T-helper 2 cell treated with Interferon-gamma antibody and Interleukin-4, amounts not matched to agents 5 μg/mL and 100 μg/mL, for 36 hours (primary cell): ENCODE results near the gene CLDN9.
A peak's percentile ranks its signal among the peaks of the same experiment; 100 is the strongest.

Experiments
- DNase-seq: peaks from one replicate; pipeline ENCODE4 v3.0.0; 2021; ENCODE audit warnings: low spot score
- H3K27ac Mint-ChIP-seq: one replicate; pipeline ENCODE4 v1.8.0; 2021; ENCODE audit warnings: mild to moderate bottlenecking, mixed read lengths
- H3K27me3 Mint-ChIP-seq: one replicate; pipeline ENCODE4 v1.8.0; 2021; ENCODE audit warnings: low read depth, mixed read lengths
- H3K36me3 Mint-ChIP-seq: one replicate; pipeline ENCODE4 v1.8.0; 2021; ENCODE audit warnings: low read depth, mixed read lengths
- H3K4me1 Mint-ChIP-seq: one replicate; pipeline ENCODE4 v1.8.0; 2021; ENCODE audit warnings: low read depth, mixed read lengths
- H3K4me3 Mint-ChIP-seq: one replicate; pipeline ENCODE4 v1.8.0; 2022; ENCODE audit warnings: mild to moderate bottlenecking, moderate library complexity, mixed read lengths
- H3K9me3 Mint-ChIP-seq: one replicate; pipeline ENCODE4 v1.8.0; 2021; ENCODE audit warnings: mixed read lengths

Gene CLDN9

GRCh38 chr16:3023669-3024478 lies 11.2 kb downstream of the CLDN9 start, which contains the start of the genes HCFC1R1 and THOC6:
HCFC1R1 (minus strand) TSS chr16:3023942; CDS start chr16:3023941, 1 bp downstream.
THOC6 (plus strand) TSS chr16:3024035; CDS start chr16:3024327, 292 bp downstream.
- peaks cover 24% of the 10 kb centered on the region for H3K36me3 Mint-ChIP-seq
- peaks cover 4% of the 10 kb centered on the region for H3K27me3 Mint-ChIP-seq
- peak within 1 kb of the TSS; percentile 90 for H3K27ac Mint-ChIP-seq
- peak; percentile 96 for DNase-seq
- peak within 1 kb of the TSS; percentile 90 for H3K4me3 Mint-ChIP-seq
- no peaks in the 10 kb centered on the region for H3K9me3 Mint-ChIP-seq
- H3K4me1 Mint-ChIP-seq, result peaks cover 38% of the 10 kb centered on the region

DNA sequence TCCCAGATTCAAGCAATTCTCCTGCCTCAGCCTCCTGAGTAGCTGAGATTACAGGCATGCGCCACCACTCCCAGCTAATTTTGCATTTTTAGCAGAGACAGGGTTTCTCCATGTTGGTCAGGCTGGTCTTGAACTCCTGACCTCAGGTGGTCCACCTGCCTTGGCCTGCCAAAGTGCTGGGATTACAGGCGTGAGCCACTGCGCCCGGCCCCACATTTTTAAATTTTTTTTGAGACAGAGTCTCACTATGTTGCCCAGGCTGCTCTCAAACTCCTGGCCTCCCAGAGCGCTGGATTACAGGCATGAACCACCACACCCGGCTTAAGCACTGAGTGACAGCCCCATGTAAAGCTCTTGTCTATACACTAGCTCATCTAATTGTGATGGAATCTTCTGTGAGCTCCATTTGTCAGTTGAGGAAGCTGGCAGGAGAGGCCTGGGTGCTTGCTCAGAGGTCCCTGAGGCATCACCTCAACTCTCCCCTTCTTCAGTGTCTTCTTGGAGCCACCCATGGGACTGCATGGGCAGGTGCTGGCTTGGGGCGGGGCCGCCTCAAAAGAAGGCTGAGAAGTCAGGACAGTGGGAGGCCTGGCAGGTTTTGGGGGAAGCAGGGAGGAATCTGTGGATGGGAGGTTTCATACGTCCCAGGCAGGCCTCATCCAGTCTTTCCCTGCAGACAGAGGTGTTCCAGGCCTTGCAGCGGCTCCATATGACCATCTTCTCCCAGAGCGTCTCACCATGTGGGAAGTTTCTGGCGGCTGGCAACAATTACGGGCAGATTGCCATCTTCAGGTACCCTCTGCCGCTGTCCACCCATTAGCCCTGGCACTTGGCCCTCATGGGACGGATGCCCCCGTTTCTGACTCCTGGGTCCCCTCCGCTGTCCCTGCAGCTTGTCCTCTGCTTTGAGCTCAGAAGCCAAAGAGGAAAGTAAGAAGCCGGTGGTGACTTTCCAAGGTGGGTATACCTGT lies 12.6 kb downstream of the CLDN9 start:
- H3K4me1 Mint-ChIP-seq, result peaks cover 44% of the 10 kb centered on the region
- H3K4me3 Mint-ChIP-seq, result peak overlapping the region; percentile 90
- H3K27me3 Mint-ChIP-seq, result peaks cover 11% of the 10 kb centered on the region
- H3K27ac Mint-ChIP-seq, result no peak overlapping the region
- DNase-seq, result no peak
- H3K36me3 Mint-ChIP-seq, result peaks cover 26% of the 10 kb centered on the region
- H3K9me3 Mint-ChIP-seq, result no peaks in the 10 kb centered on the region

- no peak for DNase-seq
- H3K4me1 Mint-ChIP-seq, result peaks cover 41% of the 10 kb centered on the region
- H3K36me3 Mint-ChIP-seq, result peaks cover 26% of the 10 kb centered on the region
- no peaks in the 10 kb centered on the region for H3K9me3 Mint-ChIP-seq
- no peak overlapping the region for H3K4me3 Mint-ChIP-seq
- peaks cover 11% of the 10 kb centered on the region for H3K27me3 Mint-ChIP-seq
- H3K27ac Mint-ChIP-seq, result no peak overlapping the region
Observed at GRCh38 chr16:3026003-3026378, 13.3 kb downstream of the CLDN9 start.

DNA sequence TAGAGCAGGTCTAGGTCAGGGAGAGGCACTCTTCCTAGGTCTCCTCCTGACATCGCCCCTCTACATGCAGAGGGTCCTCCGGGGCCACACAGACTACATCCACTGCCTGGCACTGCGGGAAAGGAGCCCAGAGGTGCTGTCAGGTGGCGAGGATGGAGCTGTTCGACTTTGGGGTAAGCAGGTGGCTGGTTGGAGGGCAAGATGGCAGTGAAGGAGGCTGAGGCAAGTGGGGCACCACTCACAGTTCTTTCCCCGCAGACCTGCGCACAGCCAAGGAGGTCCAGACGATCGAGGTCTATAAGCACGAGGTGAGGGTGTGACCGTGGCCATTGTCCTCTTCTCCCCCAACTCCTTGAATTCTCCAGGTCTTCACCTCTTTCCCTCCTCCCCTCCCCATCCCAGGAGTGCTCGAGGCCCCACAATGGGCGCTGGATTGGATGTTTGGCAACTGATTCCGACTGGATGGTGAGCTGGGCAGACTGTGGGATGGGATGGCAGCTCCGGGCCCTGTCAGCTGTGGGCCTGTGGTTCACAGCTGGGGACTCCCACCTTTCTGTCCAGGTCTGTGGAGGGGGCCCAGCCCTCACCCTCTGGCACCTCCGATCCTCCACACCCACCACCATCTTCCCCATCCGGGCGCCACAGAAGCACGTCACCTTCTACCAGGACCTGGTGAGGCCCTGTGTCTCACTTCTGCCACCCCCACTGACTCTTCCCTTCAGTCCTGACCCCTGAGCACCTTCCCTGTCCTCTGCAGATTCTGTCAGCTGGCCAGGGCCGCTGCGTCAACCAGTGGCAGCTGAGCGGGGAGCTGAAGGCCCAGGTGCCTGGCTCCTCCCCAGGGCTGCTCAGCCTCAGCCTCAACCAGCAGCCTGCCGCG lies 14.1 kb downstream of the CLDN9 start:
- no peaks in the 10 kb centered on the region for H3K9me3 Mint-ChIP-seq
- peaks cover 23% of the 10 kb centered on the region for H3K36me3 Mint-ChIP-seq
- no peak overlapping the region for H3K4me3 Mint-ChIP-seq
- no peak overlapping the region for H3K27ac Mint-ChIP-seq
- H3K27me3 Mint-ChIP-seq, result peaks cover 13% of the 10 kb centered on the region
- no peak for DNase-seq
- peaks cover 37% of the 10 kb centered on the region for H3K4me1 Mint-ChIP-seq

GRCh38 chr16:3027489-3027795 lies 14.7 kb downstream of the CLDN9 start:
- Mint-ChIP-seq H3K27ac (no peak overlapping the region), H3K9me3 (no peaks in the 10 kb centered on the region), H3K4me1 (peaks cover 31% of the 10 kb centered on the region), H3K36me3 (peaks cover 23% of the 10 kb centered on the region), H3K4me3 (no peak overlapping the region), H3K27me3 (peaks cover 18% of the 10 kb centered on the region)
- no peak for DNase-seq

GRCh38 chr16:3027983-3028715 lies 15.4 kb downstream of the CLDN9 start:
- Mint-ChIP-seq H3K4me1 (peaks cover 28% of the 10 kb centered on the region), H3K9me3 (no peaks in the 10 kb centered on the region), H3K36me3 (peaks cover 23% of the 10 kb centered on the region), H3K27ac (no peak overlapping the region), H3K27me3 (peaks cover 25% of the 10 kb centered on the region), H3K4me3 (peak overlapping the region; percentile 66)
- DNase-seq, result peak; percentile 81

GRCh38 chr16:3028716-3029319 lies 16.1 kb downstream of the CLDN9 start:
- Mint-ChIP-seq H3K27me3 (peaks cover 31% of the 10 kb centered on the region), H3K4me3 (peak overlapping the region; percentile 66), H3K9me3 (no peaks in the 10 kb centered on the region), H3K27ac (peak overlapping the region; percentile 26), H3K4me1 (peaks cover 24% of the 10 kb centered on the region), H3K36me3 (peaks cover 23% of the 10 kb centered on the region)
- DNase-seq, result no peak

DNA sequence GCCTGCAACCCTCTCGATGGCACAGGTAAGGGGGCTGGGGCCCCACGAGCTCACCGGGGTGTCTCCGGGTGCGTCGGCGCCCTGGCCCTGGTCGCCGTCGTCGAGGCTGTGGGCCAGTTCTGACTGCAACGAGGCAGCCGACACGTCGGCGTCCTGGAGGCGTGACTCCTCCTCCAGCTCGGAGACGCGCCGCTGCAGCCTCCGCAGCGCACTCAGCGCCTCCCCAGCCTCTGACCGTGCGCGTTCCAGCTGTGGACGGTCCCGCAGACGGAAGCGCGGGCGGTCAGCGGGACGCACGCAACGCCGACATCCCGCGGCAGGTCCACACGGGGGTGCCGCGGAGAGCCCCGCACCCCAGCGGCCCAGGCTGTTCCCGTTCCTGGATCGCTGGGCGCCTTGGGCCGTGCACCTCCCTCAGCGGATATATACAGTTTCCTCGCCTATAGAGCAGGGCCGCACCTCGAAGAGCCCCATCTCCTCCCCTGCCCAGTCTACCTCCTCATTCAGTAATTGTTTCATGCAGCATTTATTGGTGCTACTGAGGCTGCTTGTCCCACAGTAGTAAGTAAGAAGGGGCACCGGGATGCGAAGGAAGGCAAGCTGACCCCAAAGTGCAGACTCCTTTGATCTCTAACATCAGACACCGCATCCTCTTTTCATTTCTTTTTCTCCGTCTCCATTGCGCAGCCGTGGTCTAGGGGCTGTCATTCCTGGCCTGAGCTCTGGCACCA lies 16.9 kb downstream of the CLDN9 start:
- Mint-ChIP-seq H3K27ac (peak overlapping the region; percentile 71), H3K4me1 (peaks cover 21% of the 10 kb centered on the region), H3K36me3 (peaks cover 21% of the 10 kb centered on the region), H3K9me3 (no peaks in the 10 kb centered on the region), H3K27me3 (peaks cover 40% of the 10 kb centered on the region), H3K4me3 (peak overlapping the region; percentile 72)
- peak; percentile 71 for DNase-seq

DNA sequence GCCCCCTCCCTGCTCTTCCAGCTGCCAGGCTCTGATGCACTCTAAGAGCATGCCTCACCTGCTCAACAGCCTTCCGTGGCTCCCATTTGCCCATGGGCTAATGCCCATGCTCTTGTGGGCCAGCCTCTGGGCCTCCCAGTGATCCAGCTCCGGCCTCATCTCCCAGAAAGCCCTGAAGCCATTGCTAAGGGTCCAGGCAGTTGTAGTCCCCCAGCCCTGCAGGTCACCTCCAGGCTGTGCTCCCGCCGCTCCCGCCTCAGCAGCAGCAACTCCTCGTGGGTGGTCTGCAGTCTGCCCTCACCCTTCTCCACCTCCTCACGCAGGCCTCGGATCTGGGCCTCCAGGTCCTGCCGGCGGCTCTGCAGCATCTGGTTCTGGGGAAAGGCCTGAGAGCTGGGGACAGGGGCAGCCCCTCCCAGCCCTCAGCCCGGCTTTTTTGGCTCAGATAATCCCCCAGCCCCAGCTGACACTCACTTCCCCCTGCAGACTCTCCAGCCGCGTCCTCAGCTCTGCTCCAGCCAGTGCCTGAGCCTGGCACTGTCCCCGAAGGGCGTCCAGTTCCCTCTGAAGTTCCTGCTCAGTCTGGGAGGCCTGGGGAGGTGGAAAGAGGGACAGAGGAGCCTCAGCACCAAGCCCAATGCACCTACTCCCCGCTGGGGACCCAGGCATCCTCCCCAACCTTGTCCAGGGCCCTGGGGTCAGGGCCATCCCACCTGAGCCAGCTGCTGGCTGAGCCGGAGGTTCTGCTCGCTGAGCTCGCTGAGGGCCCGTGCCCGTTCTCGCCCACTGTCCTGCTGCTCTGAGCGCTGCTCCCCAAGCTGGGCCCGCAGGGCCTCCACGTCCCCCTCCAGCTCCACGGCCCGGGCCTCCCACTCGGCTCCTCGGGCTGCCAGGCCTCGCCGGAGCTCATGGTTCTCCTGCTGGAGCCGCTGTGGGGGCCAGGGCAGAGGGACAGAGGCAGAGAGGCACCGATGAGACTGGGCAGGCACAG lies 17.8 kb downstream of the CLDN9 start:
- Mint-ChIP-seq H3K27ac (peak overlapping the region; percentile 71), H3K27me3 (peaks cover 48% of the 10 kb centered on the region), H3K4me1 (peaks cover 18% of the 10 kb centered on the region), H3K36me3 (peaks cover 18% of the 10 kb centered on the region), H3K4me3 (peak overlapping the region; percentile 72), H3K9me3 (no peaks in the 10 kb centered on the region)
- DNase-seq, result no peak

- Mint-ChIP-seq H3K9me3 (no peaks in the 10 kb centered on the region), H3K36me3 (peaks cover 4% of the 10 kb centered on the region), H3K4me3 (no peak overlapping the region), H3K27ac (no peak overlapping the region), H3K27me3 (peaks cover 62% of the 10 kb centered on the region), H3K4me1 (peaks cover 17% of the 10 kb centered on the region)
- no peak for DNase-seq
Observed at GRCh38 chr16:3032624-3033023, 19.9 kb downstream of the CLDN9 start.

DNA sequence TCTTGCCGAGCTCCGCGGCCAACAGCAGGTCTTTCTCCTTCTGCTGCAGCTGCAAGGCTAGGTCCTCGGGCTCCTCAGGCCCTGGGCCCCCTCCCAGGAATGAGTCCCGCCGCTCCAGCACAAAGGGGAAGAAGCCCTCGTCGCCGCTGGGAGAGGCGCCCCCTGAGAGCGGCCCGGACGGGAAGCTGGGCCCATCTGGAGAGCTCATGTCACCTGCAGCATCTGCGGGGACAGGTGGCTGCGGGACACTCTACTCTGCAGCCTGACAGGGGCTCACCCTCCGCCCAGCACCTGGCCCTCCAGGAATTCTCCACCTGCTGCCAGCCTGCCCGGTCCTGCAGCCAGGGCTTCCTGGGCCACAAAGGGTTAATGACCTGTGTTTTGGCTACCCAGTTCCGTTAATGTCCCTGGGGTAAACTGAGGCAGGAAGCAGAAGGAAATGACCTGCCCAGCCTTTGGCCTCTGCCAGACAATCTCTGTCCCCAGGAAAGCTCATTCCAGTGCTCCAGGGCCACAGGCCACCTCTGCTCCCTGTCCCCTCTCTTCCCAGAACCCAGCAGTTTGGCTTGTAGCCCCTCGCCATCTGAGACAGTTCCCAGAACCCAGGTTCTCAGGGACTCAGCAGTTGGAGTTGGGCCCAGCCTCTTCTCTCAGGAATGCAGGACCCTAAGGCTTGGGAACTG lies 22.7 kb downstream of the CLDN9 start:
- H3K9me3 Mint-ChIP-seq, result no peaks in the 10 kb centered on the region
- H3K27me3 Mint-ChIP-seq, result peaks cover 78% of the 10 kb centered on the region
- peaks cover 5% of the 10 kb centered on the region for H3K4me1 Mint-ChIP-seq
- DNase-seq, result no peak
- H3K4me3 Mint-ChIP-seq, result no peak overlapping the region
- H3K36me3 Mint-ChIP-seq, result peaks cover 1% of the 10 kb centered on the region
- no peak overlapping the region for H3K27ac Mint-ChIP-seq
